HepG2 (cell line): ENCODE data around the gene DUS1L. TPM values are rescaled to one million over a fixed set of nuclear protein-coding genes. Genes with fewer than 3 reads are reported as not detected.
A peak's percentile ranks its signal among the peaks of the same experiment; 100 is the strongest.

ENCODE experiments used
- ISX ChIP-seq: sonication (generic); formaldehyde crosslinking; conservative IDR thresholded peaks from 2 replicates; pipeline ENCODE4 v1.5.0; 2020; ENCODE audit warnings: missing genetic modification reagents
- KDM3A ChIP-seq: IDR thresholded peaks from 2 replicates; pipeline ENCODE4 v1.6.1; 2018; ENCODE audit warnings: low read depth, missing compliant biosample characterization
- MED1 ChIP-seq: sonication (generic); formaldehyde crosslinking; IDR thresholded peaks from 2 replicates; pipeline ENCODE4 v1.4.0; 2020; ENCODE audit warnings: missing genetic modification reagents
- NFE2L2 ChIP-seq: fragments of 150-350 bp; IDR thresholded peaks from 2 replicates; pipeline ENCODE4 v1.6.1; 2014; ENCODE audit warnings: low read length
- PPARG ChIP-seq: conservative IDR thresholded peaks from 2 replicates; pipeline ENCODE4 v1.6.1; 2016; ENCODE audit warnings: missing biosample characterization, missing genetic modification reagents
- REXO4 ChIP-seq: sonication (generic); formaldehyde crosslinking; IDR thresholded peaks from 2 replicates; pipeline ENCODE4 v1.8.0; 2022; ENCODE audit warnings: missing genetic modification reagents, mild to moderate bottlenecking, borderline replicate concordance
- SNAI1 ChIP-seq: sonication (generic); formaldehyde crosslinking; IDR thresholded peaks from 2 replicates; pipeline ENCODE4 v1.5.0; 2020; ENCODE audit warnings: mild to moderate bottlenecking, missing genetic modification reagents, borderline replicate concordance
- TEAD3 ChIP-seq: optimal IDR thresholded peaks from 2 replicates; pipeline ENCODE3; 2016; ENCODE audit warnings: borderline replicate concordance
- YY1 ChIP-seq: IDR thresholded peaks from 2 replicates; pipeline ENCODE4 v1.6.1; 2011; ENCODE audit warnings: low read length, low read depth, moderate library complexity, mild to moderate bottlenecking; ENCODE audit not compliant: insufficient read depth, insufficient replicate concordance
- ZFP1 ChIP-seq: IDR thresholded peaks from 2 replicates; pipeline ENCODE4 v1.6.1; 2016
- ZFY ChIP-seq: sonication (generic); formaldehyde crosslinking; IDR thresholded peaks from 2 replicates; pipeline ENCODE4 v1.4.0; 2020; ENCODE audit warnings: missing genetic modification reagents
- ZNF235 ChIP-seq: sonication (generic); formaldehyde crosslinking; IDR thresholded peaks from 2 replicates; pipeline ENCODE4 v1.8.1; 2023; ENCODE audit warnings: mild to moderate bottlenecking, missing genetic modification reagents, borderline replicate concordance
- ZNF556 ChIP-seq: sonication (generic); formaldehyde crosslinking; IDR thresholded peaks from 2 replicates; pipeline ENCODE4 v1.4.0; 2020; ENCODE audit warnings: mild to moderate bottlenecking, missing genetic modification reagents, borderline replicate concordance
- ZNF558 ChIP-seq: sonication (generic); formaldehyde crosslinking; IDR thresholded peaks from 2 replicates; pipeline ENCODE4 v1.9.0; 2022; ENCODE audit warnings: mild to moderate bottlenecking, missing genetic modification reagents, borderline replicate concordance
- ZNF782 ChIP-seq: sonication (generic); formaldehyde crosslinking; IDR thresholded peaks from 2 replicates; pipeline ENCODE4 v1.4.0; 2020; ENCODE audit warnings: missing genetic modification reagents, mild to moderate bottlenecking, borderline replicate concordance
- ZSCAN31 ChIP-seq: sonication (generic); formaldehyde crosslinking; IDR thresholded peaks from 2 replicates; pipeline ENCODE4 v1.5.0; 2020; ENCODE audit warnings: low read depth, mild to moderate bottlenecking, missing genetic modification reagents
- polyA plus RNA-seq, 8 experiments: library from polyadenylated mRNA; depleted of rRNA in 3 of 8; stranded (reverse) in 7 of 8; unstranded in 1 of 8; fragments of >200 nt; fragmentation: Illumina TruSeq in 4 of 8; extraction: Trizol in 4 of 8; gene quantifications; 2 replicates each; pipeline versions ENCODE4 v1.2.1 to v1.2.3, GENCODE V29; 2011 to 2016; ENCODE audit warnings: low read depth in 4 of 8, missing spikeins in 1 of 8, mixed read lengths in 1 of 8; ENCODE audit not compliant: insufficient read depth in 1 of 8
- total RNA-seq, 5 experiments: library from RNA; depleted of rRNA; stranded (reverse); fragments of >200 nt; fragmentation: Illumina TruSeq; extraction: Trizol; gene quantifications; 2 replicates each; pipeline ENCODE4 v1.2.3, GENCODE V29; 2016; ENCODE audit warnings: low read depth in 1 of 5
- TF ChIP-seq, protein P1 (sequence below): sonication (generic); formaldehyde crosslinking; IDR thresholded peaks from 2 replicates; pipeline ENCODE4 v1.8.0; 2022; ENCODE audit warnings: mild to moderate bottlenecking, missing genetic modification reagents
- TF ChIP-seq, protein P2 (sequence below): sonication (generic); formaldehyde crosslinking; IDR thresholded peaks from 2 replicates; pipeline ENCODE4 v1.9.0; 2021; ENCODE audit warnings: missing genetic modification reagents, borderline replicate concordance
- TF ChIP-seq, protein P3 (sequence below): sonication (generic); formaldehyde crosslinking; IDR thresholded peaks from 2 replicates; pipeline ENCODE4 v1.9.0; 2021; ENCODE audit warnings: missing genetic modification reagents, mild to moderate bottlenecking, borderline replicate concordance
- TF ChIP-seq, protein P4 (sequence below): sonication (generic); formaldehyde crosslinking; IDR thresholded peaks from 2 replicates; pipeline ENCODE4 v1.4.0; 2020; ENCODE audit warnings: missing genetic modification reagents

The DUS1L gene
- total and polyA plus RNA-seq, 2 of the 13 experiments (the other 11 are each of a cell fraction or from before 2014, with no cell fraction given), result 81.0 to 109 TPM

DNA sequence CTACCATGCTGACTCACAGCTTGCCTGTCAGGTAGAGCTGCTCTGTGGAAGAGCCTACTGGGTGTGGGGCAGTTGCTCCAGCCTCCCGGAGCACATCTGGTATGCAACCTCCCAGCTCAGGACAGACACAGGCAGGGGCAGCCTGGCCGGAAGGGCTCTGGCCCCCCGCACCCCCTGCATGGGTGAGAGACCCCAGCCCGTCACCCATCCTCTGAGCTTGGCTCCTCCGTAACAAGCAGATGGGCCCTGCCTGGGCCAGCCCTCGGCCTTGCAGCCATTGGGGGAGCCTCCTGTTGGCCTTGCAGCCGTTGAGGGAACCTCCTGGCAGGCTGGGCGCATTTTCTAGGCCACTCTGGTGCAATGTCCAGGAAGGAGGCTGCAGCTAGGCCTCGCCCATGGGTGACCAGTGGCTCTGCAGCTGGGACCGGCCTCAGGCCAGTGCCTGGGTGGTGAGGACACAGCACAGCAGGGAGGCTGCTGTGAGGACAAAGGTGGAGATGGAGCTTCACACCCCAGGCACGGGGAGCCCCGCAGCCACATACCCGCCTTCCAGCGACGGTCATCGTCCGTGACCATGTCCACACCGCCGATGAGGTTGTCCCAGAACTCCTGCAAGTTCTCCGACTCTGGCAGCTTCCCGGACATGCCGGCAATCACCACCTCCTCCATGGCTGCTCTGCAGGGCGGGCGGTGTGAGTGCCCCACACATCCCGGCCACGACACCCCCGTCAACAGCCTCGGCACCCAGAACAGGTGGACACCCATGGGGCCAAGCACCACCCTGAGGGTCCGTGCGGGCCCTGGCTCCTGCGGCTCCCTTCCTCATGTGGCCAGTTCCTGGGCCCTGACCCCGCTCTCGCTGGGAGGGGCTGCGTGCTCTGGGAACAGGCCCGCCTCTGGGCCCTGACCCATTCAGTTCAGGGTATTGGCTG is 30.4 kb upstream of the DUS1L start (continued):
- TF ChIP-seq, protein P1, sequence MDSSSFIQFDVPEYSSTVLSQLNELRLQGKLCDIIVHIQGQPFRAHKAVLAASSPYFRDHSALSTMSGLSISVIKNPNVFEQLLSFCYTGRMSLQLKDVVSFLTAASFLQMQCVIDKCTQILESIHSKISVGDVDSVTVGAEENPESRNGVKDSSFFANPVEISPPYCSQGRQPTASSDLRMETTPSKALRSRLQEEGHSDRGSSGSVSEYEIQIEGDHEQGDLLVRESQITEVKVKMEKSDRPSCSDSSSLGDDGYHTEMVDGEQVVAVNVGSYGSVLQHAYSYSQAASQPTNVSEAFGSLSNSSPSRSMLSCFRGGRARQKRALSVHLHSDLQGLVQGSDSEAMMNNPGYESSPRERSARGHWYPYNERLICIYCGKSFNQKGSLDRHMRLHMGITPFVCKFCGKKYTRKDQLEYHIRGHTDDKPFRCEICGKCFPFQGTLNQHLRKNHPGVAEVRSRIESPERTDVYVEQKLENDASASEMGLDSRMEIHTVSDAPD (CRISPR knock-in tag), result 0 out of 2 replicates have a peak, but pooled peaks have one; percentile 52
- TF ChIP-seq ZFP1 (CRISPR knock-in tag) (no peak), KDM3A (no peak), ZNF558 (CRISPR knock-in tag) (no peak; the same call in 1 of the 2 replicates), REXO4 (CRISPR knock-in tag) (no peak), YY1 (no peak), ZNF556 (no peak; the same call in 1 of the 2 replicates), ZNF782 (CRISPR knock-in tag) (no peak), SNAI1 (0 out of 2 replicates have a peak, but pooled peaks have one; percentile 58), NFE2L2 (no peak), ZFY (CRISPR knock-in tag) (peak; percentile 68), MED1 (no peak), ZNF235 (CRISPR knock-in tag) (no peak; the same call in 1 of the 2 replicates), PPARG (CRISPR knock-in tag) (no peak), ISX (CRISPR knock-in tag) (no peak), TEAD3 (CRISPR knock-in tag) (no peak), ZSCAN31 (peak; percentile 70; the same call in 1 of the 2 replicates)
- TF ChIP-seq, protein P2, sequence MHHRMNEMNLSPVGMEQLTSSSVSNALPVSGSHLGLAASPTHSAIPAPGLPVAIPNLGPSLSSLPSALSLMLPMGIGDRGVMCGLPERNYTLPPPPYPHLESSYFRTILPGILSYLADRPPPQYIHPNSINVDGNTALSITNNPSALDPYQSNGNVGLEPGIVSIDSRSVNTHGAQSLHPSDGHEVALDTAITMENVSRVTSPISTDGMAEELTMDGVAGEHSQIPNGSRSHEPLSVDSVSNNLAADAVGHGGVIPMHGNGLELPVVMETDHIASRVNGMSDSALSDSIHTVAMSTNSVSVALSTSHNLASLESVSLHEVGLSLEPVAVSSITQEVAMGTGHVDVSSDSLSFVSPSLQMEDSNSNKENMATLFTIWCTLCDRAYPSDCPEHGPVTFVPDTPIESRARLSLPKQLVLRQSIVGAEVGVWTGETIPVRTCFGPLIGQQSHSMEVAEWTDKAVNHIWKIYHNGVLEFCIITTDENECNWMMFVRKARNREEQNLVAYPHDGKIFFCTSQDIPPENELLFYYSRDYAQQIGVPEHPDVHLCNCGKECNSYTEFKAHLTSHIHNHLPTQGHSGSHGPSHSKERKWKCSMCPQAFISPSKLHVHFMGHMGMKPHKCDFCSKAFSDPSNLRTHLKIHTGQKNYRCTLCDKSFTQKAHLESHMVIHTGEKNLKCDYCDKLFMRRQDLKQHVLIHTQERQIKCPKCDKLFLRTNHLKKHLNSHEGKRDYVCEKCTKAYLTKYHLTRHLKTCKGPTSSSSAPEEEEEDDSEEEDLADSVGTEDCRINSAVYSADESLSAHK, result no peak
- TF ChIP-seq, protein P3, sequence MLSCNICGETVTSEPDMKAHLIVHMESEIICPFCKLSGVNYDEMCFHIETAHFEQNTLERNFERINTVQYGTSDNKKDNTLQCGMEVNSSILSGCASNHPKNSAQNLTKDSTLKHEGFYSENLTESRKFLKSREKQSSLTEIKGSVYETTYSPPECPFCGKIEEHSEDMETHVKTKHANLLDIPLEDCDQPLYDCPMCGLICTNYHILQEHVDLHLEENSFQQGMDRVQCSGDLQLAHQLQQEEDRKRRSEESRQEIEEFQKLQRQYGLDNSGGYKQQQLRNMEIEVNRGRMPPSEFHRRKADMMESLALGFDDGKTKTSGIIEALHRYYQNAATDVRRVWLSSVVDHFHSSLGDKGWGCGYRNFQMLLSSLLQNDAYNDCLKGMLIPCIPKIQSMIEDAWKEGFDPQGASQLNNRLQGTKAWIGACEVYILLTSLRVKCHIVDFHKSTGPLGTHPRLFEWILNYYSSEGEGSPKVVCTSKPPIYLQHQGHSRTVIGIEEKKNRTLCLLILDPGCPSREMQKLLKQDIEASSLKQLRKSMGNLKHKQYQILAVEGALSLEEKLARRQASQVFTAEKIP (CRISPR knock-in tag), result no peak
- TF ChIP-seq, protein P4, sequence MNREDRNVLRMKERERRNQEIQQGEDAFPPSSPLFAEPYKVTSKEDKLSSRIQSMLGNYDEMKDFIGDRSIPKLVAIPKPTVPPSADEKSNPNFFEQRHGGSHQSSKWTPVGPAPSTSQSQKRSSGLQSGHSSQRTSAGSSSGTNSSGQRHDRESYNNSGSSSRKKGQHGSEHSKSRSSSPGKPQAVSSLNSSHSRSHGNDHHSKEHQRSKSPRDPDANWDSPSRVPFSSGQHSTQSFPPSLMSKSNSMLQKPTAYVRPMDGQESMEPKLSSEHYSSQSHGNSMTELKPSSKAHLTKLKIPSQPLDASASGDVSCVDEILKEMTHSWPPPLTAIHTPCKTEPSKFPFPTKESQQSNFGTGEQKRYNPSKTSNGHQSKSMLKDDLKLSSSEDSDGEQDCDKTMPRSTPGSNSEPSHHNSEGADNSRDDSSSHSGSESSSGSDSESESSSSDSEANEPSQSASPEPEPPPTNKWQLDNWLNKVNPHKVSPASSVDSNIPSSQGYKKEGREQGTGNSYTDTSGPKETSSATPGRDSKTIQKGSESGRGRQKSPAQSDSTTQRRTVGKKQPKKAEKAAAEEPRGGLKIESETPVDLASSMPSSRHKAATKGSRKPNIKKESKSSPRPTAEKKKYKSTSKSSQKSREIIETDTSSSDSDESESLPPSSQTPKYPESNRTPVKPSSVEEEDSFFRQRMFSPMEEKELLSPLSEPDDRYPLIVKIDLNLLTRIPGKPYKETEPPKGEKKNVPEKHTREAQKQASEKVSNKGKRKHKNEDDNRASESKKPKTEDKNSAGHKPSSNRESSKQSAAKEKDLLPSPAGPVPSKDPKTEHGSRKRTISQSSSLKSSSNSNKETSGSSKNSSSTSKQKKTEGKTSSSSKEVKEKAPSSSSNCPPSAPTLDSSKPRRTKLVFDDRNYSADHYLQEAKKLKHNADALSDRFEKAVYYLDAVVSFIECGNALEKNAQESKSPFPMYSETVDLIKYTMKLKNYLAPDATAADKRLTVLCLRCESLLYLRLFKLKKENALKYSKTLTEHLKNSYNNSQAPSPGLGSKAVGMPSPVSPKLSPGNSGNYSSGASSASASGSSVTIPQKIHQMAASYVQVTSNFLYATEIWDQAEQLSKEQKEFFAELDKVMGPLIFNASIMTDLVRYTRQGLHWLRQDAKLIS (CRISPR knock-in tag), result no peak
